HG02938 (cell line): Measurements from ENCODE around the gene LMBRD2.

ENCODE experiments used
- ATAC-seq: cut with Tn5 transposase; IDR thresholded peaks from one replicate; pipeline ENCODE4 v1.9.1; 2021; ENCODE audit warnings: mild to moderate bottlenecking, moderate library complexity; ENCODE audit not compliant: unreplicated experiment

The LMBRD2 gene

GRCh38 chr5:36111238-36111637 is 40.4 kb downstream of the LMBRD2 start:
- no peak for ATAC-seq

GRCh38 chr5:36108758-36109460 is 42.8 kb downstream of the LMBRD2 start:
- ATAC-seq, result no peak

GRCh38 chr5:36105819-36106218 is 45.9 kb downstream of the LMBRD2 start:
- no peak for ATAC-seq

- no peak for ATAC-seq
Observed at GRCh38 chr5:36099748-36100147, 51.9 kb downstream of the LMBRD2 start.

- ATAC-seq, result no peak
Observed at GRCh38 chr5:36096486-36096885, 55.2 kb downstream of the LMBRD2 start.

DNA sequence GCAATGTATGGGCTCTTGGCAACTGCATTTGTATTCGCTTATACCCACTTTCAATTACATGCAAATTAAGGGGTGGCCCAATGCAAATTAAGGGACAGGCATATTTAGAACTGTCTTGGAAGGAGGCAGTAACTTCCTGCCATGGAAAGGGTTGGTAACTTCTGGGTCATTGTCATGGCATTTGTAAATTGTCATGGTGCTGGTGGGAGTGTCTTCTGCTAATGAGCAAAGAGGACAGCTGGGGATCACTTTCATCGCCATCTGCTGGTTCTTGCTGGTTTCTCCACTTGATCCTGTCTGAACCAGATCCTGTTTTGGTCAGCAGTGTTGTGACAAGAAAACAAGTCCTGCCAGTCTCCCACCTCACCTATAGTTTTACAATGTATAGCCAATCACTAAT is 61.7 kb downstream of the LMBRD2 start:
- ATAC-seq, result peak; percentile 85

DNA sequence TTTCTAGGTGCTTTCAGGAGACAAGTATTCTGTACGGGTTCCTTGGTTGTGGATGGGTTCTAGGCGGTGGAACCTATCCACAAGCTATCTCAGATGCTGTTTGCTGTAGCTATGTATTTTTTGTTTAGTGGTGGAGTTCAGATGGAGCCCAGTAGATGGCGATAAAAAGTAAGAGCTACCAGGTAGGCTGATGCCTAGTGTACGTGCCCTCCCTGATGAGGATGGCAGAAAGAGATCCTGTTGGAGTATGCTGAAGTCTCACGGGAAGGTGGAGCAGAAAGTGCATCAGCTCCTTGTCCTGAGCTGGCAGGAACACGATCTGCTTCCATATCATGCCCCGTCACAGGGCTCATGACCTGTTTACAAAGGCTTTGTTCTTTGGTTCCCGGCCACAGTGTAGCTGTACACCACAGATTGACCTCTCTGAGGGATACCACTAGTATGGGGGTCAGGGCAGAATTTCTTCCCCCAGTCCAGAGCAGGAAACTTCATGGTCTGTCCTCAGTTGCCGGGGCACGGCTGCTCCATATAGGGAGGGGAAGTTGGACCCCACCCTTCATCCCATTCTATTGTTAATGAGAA is 72.4 kb downstream of the LMBRD2 start:
- peak; percentile 99 for ATAC-seq

- ATAC-seq, result no peak
Observed at GRCh38 chr5:36078430-36078829, 73.3 kb downstream of the LMBRD2 start.

DNA sequence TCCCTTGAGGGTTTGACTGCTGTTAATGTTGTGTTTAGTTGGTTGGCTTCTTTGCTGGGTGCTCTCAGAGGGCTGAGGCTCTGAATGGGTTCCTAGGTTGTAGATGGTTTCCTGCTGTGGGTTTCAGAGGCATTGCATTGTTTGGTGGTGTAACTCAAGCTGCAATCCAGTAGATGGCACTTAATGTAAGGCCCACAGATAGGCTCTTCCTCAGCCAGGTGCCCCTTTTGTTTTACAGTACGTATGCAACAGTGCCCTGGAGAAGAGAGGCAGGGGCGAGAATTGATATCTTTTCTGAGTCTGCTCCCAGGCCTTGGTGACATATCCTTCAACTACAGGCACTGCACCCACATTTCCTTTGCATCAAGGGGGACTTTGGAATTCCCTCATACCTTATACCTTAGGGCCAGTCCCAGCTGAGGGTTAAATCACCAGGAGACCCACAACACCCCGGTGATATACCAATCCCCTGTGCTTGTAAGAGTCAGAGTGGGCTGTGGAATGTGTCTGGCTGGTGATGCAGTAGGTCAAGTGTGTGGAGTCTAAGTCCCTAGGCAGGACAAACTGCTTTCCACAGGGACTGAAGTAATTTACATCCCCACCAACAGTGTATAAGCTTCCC is 78.0 kb downstream of the LMBRD2 start:
- ATAC-seq, result no peak

GRCh38 chr5:36070687-36071571 is 80.8 kb downstream of the LMBRD2 start:
- peak; percentile 74 for ATAC-seq

DNA sequence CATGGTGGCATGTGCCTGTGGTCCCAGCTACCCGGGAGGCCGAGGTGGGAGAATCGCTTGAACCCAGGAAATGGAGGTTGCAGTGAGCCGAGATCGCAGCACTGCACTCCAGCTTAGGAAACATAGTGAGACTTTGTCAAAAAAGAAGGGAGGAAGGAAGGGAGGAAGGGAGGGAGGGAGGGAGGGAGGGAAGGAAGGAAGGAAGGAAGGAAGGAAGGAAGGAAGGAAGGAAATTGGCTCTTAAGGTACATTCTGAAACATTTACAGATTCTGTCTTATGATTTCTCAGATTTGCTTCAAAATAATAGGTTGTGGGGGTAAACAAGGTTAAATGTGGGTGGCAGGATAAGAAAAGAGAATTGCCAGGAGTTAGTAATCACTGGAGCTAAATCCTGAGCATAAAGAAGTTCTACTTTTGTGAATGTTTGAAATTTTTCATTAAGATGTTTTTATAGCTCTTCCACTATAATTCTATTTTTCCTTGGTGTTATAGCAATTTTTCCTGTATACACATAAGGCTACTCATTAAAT is 82.9 kb downstream of the LMBRD2 start:
- ATAC-seq, result no peak

DNA sequence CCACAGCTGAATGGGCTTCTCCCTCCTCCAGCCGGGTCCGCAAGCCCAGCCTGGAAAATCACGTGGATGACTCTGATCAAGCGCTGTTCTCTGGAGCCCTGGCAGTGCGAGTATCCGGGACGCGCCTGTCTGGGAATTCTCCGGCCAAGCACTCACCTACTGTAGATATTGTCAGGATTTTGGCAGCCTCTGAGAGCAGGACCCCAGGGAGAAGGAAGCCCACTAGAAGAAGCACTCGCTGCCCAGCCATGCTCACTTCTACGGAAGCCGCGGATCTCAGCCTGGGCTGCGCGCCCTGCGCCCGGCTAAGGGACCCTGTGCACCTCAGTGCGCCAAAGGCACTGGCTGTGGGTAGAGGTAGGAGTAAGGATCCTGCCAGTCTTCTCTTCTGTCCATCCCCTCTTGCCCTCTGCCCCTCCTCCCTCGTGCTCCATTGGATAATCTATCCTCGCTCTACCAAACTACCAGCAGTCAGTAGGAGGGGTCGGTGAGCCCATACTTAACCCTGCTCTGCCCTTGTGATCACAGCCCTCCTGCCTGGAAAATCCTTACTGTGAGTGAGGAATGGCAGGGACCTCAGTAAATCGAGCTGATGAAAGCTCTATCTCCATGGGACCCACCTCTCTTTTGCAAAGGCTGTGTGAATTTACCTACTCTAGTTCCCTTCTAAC is 85.0 kb downstream of the LMBRD2 start, which contains the start of gene UGT3A2:
UGT3A2 (minus strand) TSS at position 343 of the 671 bp plus-strand sequence; CDS start at position 250, 93 bp downstream.
- ATAC-seq, result no peak

DNA sequence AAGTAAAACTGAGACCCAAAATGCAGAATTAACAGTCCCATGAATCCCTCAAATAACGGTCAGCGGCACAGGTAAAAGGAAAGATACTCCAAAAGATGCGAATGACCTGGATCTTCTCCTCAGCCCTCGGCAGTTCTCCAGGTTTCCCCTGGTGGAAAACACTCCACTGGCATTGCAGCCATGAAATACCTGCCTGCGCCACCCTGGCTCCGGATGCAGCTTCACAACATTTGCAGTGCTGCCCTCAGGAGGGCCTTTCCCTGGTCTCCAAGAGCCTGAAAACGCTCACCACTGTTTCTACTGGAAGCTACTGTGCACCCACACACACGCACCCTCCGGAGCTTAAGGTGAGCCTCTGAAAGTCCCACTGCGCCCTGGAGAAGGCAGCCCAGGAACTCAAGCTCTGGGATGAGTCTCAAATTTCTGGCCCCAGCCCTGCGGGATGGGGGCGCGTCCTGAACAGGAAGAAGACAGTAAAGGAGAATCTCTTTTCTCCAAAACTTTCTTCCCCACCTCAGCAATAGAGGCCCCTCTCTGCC is 85.6 kb downstream of the LMBRD2 start:
- no peak for ATAC-seq

GRCh38 chr5:36060420-36060887 is 91.2 kb downstream of the LMBRD2 start:
- ATAC-seq, result no peak

DNA sequence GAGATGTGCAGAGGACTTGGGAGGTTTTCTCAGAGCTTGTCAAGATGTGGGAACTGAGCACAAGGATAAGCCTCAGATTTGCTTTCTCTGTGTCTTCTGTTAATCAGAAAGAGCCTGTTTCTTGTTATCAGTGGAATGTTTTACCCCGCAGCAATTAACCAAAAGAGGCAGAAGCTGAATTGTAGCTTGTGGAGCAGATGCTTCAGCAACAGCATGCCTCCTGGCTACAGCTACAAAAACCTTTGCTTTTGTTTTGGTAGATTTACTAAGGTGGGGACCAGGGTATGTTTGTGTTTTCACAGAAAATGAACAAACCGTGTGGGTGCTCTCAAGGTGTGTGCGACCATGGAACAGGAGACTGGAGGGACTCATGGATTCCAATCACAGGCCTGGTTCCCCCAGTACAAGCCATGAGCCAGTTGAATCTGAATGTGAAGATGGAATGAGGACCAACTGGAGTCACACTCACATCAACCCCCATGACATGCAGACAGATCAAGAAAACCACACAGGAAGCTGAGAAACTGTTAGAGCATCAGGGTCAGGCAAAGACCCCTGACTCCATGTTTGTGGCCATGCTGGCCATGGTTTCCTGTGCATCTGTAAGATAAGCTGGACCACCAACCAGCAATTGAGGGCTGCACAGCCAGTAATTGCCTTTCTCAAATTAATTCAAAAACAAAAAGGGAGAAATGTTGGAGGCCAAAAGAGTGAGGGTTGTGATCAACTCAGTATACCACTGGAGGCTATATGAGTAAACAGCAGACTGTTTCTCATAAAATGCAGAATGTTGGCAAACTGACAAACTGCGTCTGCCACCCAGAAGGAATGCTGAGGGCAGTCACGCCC is 91.9 kb downstream of the LMBRD2 start:
- no peak for ATAC-seq

DNA sequence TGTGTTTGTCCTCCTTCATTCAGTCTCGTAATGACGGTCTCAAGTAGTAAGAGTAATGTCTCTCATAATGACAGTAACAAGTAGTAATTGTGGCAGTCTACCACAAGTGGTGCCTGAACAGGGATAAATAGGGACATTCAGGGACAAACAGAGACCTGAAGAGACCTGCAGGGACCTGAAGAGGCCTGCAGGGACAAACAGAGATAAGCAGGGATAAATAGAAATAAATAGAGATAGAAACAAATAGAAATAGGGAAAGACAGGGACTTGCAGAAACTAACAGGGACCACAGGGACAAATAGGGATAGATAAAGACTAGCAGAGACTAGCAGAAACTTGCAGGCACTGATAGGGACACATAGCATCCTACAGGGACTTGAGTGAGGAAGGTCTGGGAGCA is 92.9 kb downstream of the LMBRD2 start:
- ATAC-seq, result no peak

- ATAC-seq, result no peak
Observed at GRCh38 chr5:36057386-36057785, 94.3 kb downstream of the LMBRD2 start.

DNA sequence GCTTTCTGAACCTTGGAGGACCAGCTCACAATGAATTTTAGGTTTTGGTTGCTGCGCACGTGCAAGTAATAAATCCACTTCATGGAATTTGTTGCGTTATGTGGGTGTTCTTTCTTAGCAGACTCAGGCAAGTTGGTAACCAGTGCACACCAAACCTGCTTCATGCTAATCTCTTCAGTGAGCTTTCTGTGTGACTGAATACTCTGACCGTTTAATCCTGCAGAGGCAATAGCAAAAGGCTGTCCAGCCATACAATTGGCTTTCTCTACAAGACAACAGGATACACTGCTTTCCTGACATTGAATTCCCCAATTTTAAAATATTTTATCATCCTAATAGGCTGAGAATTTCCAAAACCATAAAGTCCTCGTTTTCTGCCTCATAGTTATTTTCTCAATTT is 95.3 kb downstream of the LMBRD2 start:
- no peak for ATAC-seq

DNA sequence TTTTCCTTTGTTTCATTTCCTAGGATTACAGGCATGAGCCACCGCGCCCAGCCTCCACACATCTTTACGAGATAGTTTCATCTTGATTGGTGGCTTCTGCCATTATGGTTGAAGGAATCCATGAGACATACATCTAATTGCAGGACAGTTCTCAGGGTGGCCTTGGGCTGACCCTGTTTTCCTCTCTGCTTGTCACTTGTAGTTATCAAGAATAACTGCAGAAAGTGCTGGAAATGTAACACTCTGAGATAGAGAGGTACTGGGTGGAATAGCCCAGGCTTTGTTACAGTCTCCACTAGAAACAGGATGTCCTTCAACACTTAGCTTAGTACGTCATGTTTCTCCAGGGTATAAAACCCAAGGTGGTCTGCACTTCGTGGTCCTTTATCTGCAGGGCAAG is 95.7 kb downstream of the LMBRD2 start:
- no peak for ATAC-seq
